Stimulated activated naive CD8-positive, alpha-beta T cell treated with anti-CD3 and anti-CD28 coated beads, Interleukin-15, Interleukin-2, amounts not matched to agents 100 U/mL and 50 U/mL, for 24 hours (primary cell): ENCODE results near the gene SLC9A3.
"Not testable (repeated sequence)": the region's sequence is repeated elsewhere in the genome, so short reads cannot be mapped to it uniquely, and the experiment has no call there.

Experiments
- ATAC-seq: fragments of 150-1000 bp; cut with Tn5 transposase; one replicate; pipeline ENCODE4 v1.10.0; 2021
- DNase-seq: peaks from one replicate; pipeline ENCODE4 v3.0.0; 2021

SLC9A3 gene

GRCh38 chr5:524234-524972 is at the start of gene SLC9A3:
Gene SLC9A3, minus strand, starts transcription at chr5:524449.
- no peak for ATAC-seq
- DNase-seq: no peak

GRCh38 chr5:573976-574375 is 49.7 kb upstream of the SLC9A3 start:
- no peak for DNase-seq
- no peak for ATAC-seq

- DNase-seq (no peak), ATAC-seq (no peak)
Measured at GRCh38 chr5:573206-573605, 49.0 kb upstream of the SLC9A3 start.

GRCh38 chr5:572398-573019 is 48.3 kb upstream of the SLC9A3 start:
- DNase-seq (no peak), ATAC-seq (no peak)

GRCh38 chr5:571791-572190 is 47.5 kb upstream of the SLC9A3 start:
- DNase-seq: no peak

GRCh38 chr5:570886-571285 is 46.6 kb upstream of the SLC9A3 start:
- DNase-seq: no peak
- no peak for ATAC-seq

More at GRCh38 chr5:571791-572190, 47.5 kb upstream of the SLC9A3 start:
- no peak for ATAC-seq

GRCh38 chr5:570446-570845 is 46.2 kb upstream of the SLC9A3 start:
- DNase-seq (no peak), ATAC-seq (no peak)

GRCh38 chr5:569868-570361 is 45.7 kb upstream of the SLC9A3 start:
- ATAC-seq (no peak), DNase-seq (no peak)

- ATAC-seq (no peak), DNase-seq (no peak)
Measured at GRCh38 chr5:569358-569867, 45.2 kb upstream of the SLC9A3 start.

GRCh38 chr5:568809-569208 is 44.6 kb upstream of the SLC9A3 start:
- DNase-seq (no peak), ATAC-seq (no peak)

- no peak for DNase-seq
- no peak for ATAC-seq
Measured at GRCh38 chr5:568061-568781, 44.0 kb upstream of the SLC9A3 start.

- DNase-seq (no peak), ATAC-seq (no peak)
Measured at GRCh38 chr5:567664-568060, 43.4 kb upstream of the SLC9A3 start.

GRCh38 chr5:566636-567309 is 42.5 kb upstream of the SLC9A3 start:
- no peak for ATAC-seq

GRCh38 chr5:565782-566440 is 41.7 kb upstream of the SLC9A3 start:
- DNase-seq (no peak), ATAC-seq (no peak)

More at GRCh38 chr5:566636-567309, 42.5 kb upstream of the SLC9A3 start:
- no peak for DNase-seq

- DNase-seq (no peak), ATAC-seq (no peak)
Measured at GRCh38 chr5:561408-561807, 37.2 kb upstream of the SLC9A3 start.

- no peak for ATAC-seq
- no peak for DNase-seq
Measured at GRCh38 chr5:560792-561166, 36.5 kb upstream of the SLC9A3 start.

GRCh38 chr5:558871-559503 is 34.7 kb upstream of the SLC9A3 start:
- DNase-seq (no peak), ATAC-seq (no peak)

GRCh38 chr5:558326-558725 is 34.1 kb upstream of the SLC9A3 start:
- no peak for DNase-seq
- ATAC-seq: no peak

GRCh38 chr5:557917-558316 is 33.7 kb upstream of the SLC9A3 start:
- not testable (repeated sequence) for ATAC-seq, DNase-seq

GRCh38 chr5:556909-557441 is 32.7 kb upstream of the SLC9A3 start:
- ATAC-seq: peak; percentile 14
- DNase-seq: no peak

- DNase-seq (no peak), ATAC-seq (no peak)
Measured at GRCh38 chr5:555058-555623, 30.9 kb upstream of the SLC9A3 start.
